ENCODE results near the gene OR6K2.
"Not testable (repeated sequence)": the region's sequence is repeated elsewhere in the genome, so short reads cannot be mapped to it uniquely, and the experiment has no call there.

OR6K2 gene

GRCh38 chr1:158694596-158694995 is 5.9 kb downstream of the OR6K2 start:
- H3K4me3 ChIP-seq (ENCODE audit: control insufficient read depth in 1 of 7, extremely low read depth in 1 of 7, insufficient read depth in 4 of 7, low read depth in 2 of 7, low read length in 6 of 7): no peak overlapping the region
- 100% methylated on average over 1 of the region's 2 CpGs for WGBS (ENCODE audit: insufficient coverage)
- no peaks in the 10 kb centered on the region for H3K4me1 ChIP-seq (ENCODE audit: control extremely low read depth in 1 of 4, control insufficient read depth in 4 of 4, insufficient read depth in 4 of 4, low read length in 3 of 4)
- no peaks in the 10 kb centered on the region for H3K36me3 ChIP-seq (ENCODE audit: control insufficient read depth in 4 of 4, insufficient read depth in 4 of 4, low read length in 3 of 4)
- no peak overlapping the region for H3K27ac ChIP-seq (ENCODE audit: insufficient read depth in 1 of 2, low read depth in 1 of 2, low read length in 2 of 2, poor library complexity in 1 of 2, severe bottlenecking in 2 of 2)
- no peaks in the 10 kb centered on the region for H3K27me3 ChIP-seq (replicated peaks in 2 of 5; ENCODE audit: control insufficient read depth in 4 of 5, insufficient read depth in 5 of 5, low read length in 4 of 5)
- CTCF ChIA-PET: no interaction called here
- POLR2A ChIA-PET: no interaction called here
- DNase-seq: no peak
- H3K9me3 ChIP-seq (ENCODE audit: control extremely low read depth in 1 of 5, control insufficient read depth in 4 of 5, insufficient read depth in 2 of 5, low read depth in 1 of 5, low read length in 4 of 5): no peaks in the 10 kb centered on the region

GRCh38 chr1:158692356-158692755 is 8.1 kb downstream of the OR6K2 start:
- Histone ChIP-seq H3K27ac (ENCODE audit: insufficient read depth in 1 of 2, low read depth in 1 of 2, low read length in 2 of 2, poor library complexity in 1 of 2, severe bottlenecking in 2 of 2) (no peak overlapping the region), H3K4me1 (ENCODE audit: control extremely low read depth in 1 of 4, control insufficient read depth in 4 of 4, insufficient read depth in 4 of 4, low read length in 3 of 4) (no peaks in the 10 kb centered on the region)

GRCh38 chr1:158691907-158692306 is 8.5 kb downstream of the OR6K2 start:
- Histone ChIP-seq H3K36me3 (ENCODE audit: control insufficient read depth in 4 of 4, insufficient read depth in 4 of 4, low read length in 3 of 4) (no peaks in the 10 kb centered on the region), H3K9me3 (ENCODE audit: control extremely low read depth in 1 of 5, control insufficient read depth in 4 of 5, insufficient read depth in 2 of 5, low read depth in 1 of 5, low read length in 4 of 5) (no peaks in the 10 kb centered on the region), H3K27me3 (replicated peaks in 2 of 5; ENCODE audit: control insufficient read depth in 4 of 5, insufficient read depth in 5 of 5, low read length in 4 of 5) (no peaks in the 10 kb centered on the region), H3K27ac (ENCODE audit: insufficient read depth in 1 of 2, low read depth in 1 of 2, low read length in 2 of 2, poor library complexity in 1 of 2, severe bottlenecking in 2 of 2) (no peak overlapping the region), H3K4me1 (ENCODE audit: control extremely low read depth in 1 of 4, control insufficient read depth in 4 of 4, insufficient read depth in 4 of 4, low read length in 3 of 4) (no peaks in the 10 kb centered on the region), H3K4me3 (ENCODE audit: control insufficient read depth in 1 of 7, extremely low read depth in 1 of 7, insufficient read depth in 4 of 7, low read depth in 2 of 7, low read length in 6 of 7) (no peak overlapping the region)
- POLR2A ChIA-PET: no interaction called here
- peak; percentile 8 to 57 (median 28) for DNase-seq
- CTCF ChIA-PET: no interaction called here

More at GRCh38 chr1:158692356-158692755, 8.1 kb downstream of the OR6K2 start:
- Histone ChIP-seq H3K27me3 (replicated peaks in 2 of 5; ENCODE audit: control insufficient read depth in 4 of 5, insufficient read depth in 5 of 5, low read length in 4 of 5) (no peaks in the 10 kb centered on the region), H3K36me3 (ENCODE audit: control insufficient read depth in 4 of 4, insufficient read depth in 4 of 4, low read length in 3 of 4) (no peaks in the 10 kb centered on the region), H3K4me3 (ENCODE audit: control insufficient read depth in 1 of 7, extremely low read depth in 1 of 7, insufficient read depth in 4 of 7, low read depth in 2 of 7, low read length in 6 of 7) (no peak overlapping the region), H3K9me3 (ENCODE audit: control extremely low read depth in 1 of 5, control insufficient read depth in 4 of 5, insufficient read depth in 2 of 5, low read depth in 1 of 5, low read length in 4 of 5) (no peaks in the 10 kb centered on the region)
- POLR2A ChIA-PET: interaction anchor here (0.6 kb wide), 1 partner anchor 82 kb away, joined by 3 read pairs; no protein-coding TSS in a partner anchor
- DNase-seq: no peak
- CTCF ChIA-PET: no interaction called here

- H3K9me3 ChIP-seq (ENCODE audit: control extremely low read depth in 1 of 5, control insufficient read depth in 4 of 5, insufficient read depth in 2 of 5, low read depth in 1 of 5, low read length in 4 of 5); H3K36me3 ChIP-seq (ENCODE audit: control insufficient read depth in 4 of 4, insufficient read depth in 4 of 4, low read length in 3 of 4); H3K4me3 ChIP-seq (ENCODE audit: control insufficient read depth in 1 of 7, extremely low read depth in 1 of 7, insufficient read depth in 4 of 7, low read depth in 2 of 7, low read length in 6 of 7); H3K4me1 ChIP-seq (ENCODE audit: control extremely low read depth in 1 of 4, control insufficient read depth in 4 of 4, insufficient read depth in 4 of 4, low read length in 3 of 4); POLR2A ChIA-PET; CTCF ChIA-PET; H3K27me3 ChIP-seq (replicated peaks in 2 of 5; ENCODE audit: control insufficient read depth in 4 of 5, insufficient read depth in 5 of 5, low read length in 4 of 5); DNase-seq; H3K27ac ChIP-seq (ENCODE audit: insufficient read depth in 1 of 2, low read depth in 1 of 2, low read length in 2 of 2, poor library complexity in 1 of 2, severe bottlenecking in 2 of 2): not testable (repeated sequence)
- no CpG with 5 or more reads among the region's 1 CpG for WGBS (ENCODE audit: insufficient coverage)
These were observed 9.3 kb downstream of the OR6K2 start for GRCh38 chr1:158691149-158691548.

- no peak for DNase-seq
- Histone ChIP-seq H3K27me3 (replicated peaks in 2 of 5; ENCODE audit: control insufficient read depth in 4 of 5, insufficient read depth in 5 of 5, low read length in 4 of 5) (no peaks in the 10 kb centered on the region), H3K36me3 (ENCODE audit: control insufficient read depth in 4 of 4, insufficient read depth in 4 of 4, low read length in 3 of 4) (no peaks in the 10 kb centered on the region), H3K9me3 (ENCODE audit: control extremely low read depth in 1 of 5, control insufficient read depth in 4 of 5, insufficient read depth in 2 of 5, low read depth in 1 of 5, low read length in 4 of 5) (no peaks in the 10 kb centered on the region), H3K27ac (ENCODE audit: insufficient read depth in 1 of 2, low read depth in 1 of 2, low read length in 2 of 2, poor library complexity in 1 of 2, severe bottlenecking in 2 of 2) (no peak overlapping the region), H3K4me3 (ENCODE audit: control insufficient read depth in 1 of 7, extremely low read depth in 1 of 7, insufficient read depth in 4 of 7, low read depth in 2 of 7, low read length in 6 of 7) (no peak overlapping the region), H3K4me1 (ENCODE audit: control extremely low read depth in 1 of 4, control insufficient read depth in 4 of 4, insufficient read depth in 4 of 4, low read length in 3 of 4) (peaks cover 0 to 4% (median 1%) of the 10 kb centered on the region in 4 experiments)
- CTCF ChIA-PET: no interaction called here
- POLR2A ChIA-PET: no interaction called here
These were observed 10.6 kb downstream of the OR6K2 start for GRCh38 chr1:158689875-158690274.

- no peaks in the 10 kb centered on the region for H3K36me3 ChIP-seq (ENCODE audit: control insufficient read depth in 4 of 4, insufficient read depth in 4 of 4, low read length in 3 of 4)
- ChIA-PET POLR2A (no interaction called here), CTCF (no interaction called here)
- H3K4me3 ChIP-seq (ENCODE audit: control insufficient read depth in 1 of 7, extremely low read depth in 1 of 7, insufficient read depth in 4 of 7, low read depth in 2 of 7, low read length in 6 of 7): no peak overlapping the region
- no peak overlapping the region for H3K27ac ChIP-seq (ENCODE audit: insufficient read depth in 1 of 2, low read depth in 1 of 2, low read length in 2 of 2, poor library complexity in 1 of 2, severe bottlenecking in 2 of 2)
- no peaks in the 10 kb centered on the region for H3K27me3 ChIP-seq (replicated peaks in 2 of 5; ENCODE audit: control insufficient read depth in 4 of 5, insufficient read depth in 5 of 5, low read length in 4 of 5)
- peak; percentile 11 to 56 (median 28) for DNase-seq
- WGBS (ENCODE audit: insufficient coverage): no CpG with 5 or more reads among the region's 1 CpG
- H3K9me3 ChIP-seq (ENCODE audit: control extremely low read depth in 1 of 5, control insufficient read depth in 4 of 5, insufficient read depth in 2 of 5, low read depth in 1 of 5, low read length in 4 of 5): no peaks in the 10 kb centered on the region
- peaks cover 0 to 4% (median 1%) of the 10 kb centered on the region in 4 experiments for H3K4me1 ChIP-seq (ENCODE audit: control extremely low read depth in 1 of 4, control insufficient read depth in 4 of 4, insufficient read depth in 4 of 4, low read length in 3 of 4)
These were observed 11.3 kb downstream of the OR6K2 start for GRCh38 chr1:158689110-158689509.

GRCh38 chr1:158688343-158688742 is 12.1 kb downstream of the OR6K2 start:
- CTCF ChIA-PET; H3K27ac ChIP-seq (ENCODE audit: insufficient read depth in 1 of 2, low read depth in 1 of 2, low read length in 2 of 2, poor library complexity in 1 of 2, severe bottlenecking in 2 of 2); H3K27me3 ChIP-seq (replicated peaks in 2 of 5; ENCODE audit: control insufficient read depth in 4 of 5, insufficient read depth in 5 of 5, low read length in 4 of 5); H3K9me3 ChIP-seq (ENCODE audit: control extremely low read depth in 1 of 5, control insufficient read depth in 4 of 5, insufficient read depth in 2 of 5, low read depth in 1 of 5, low read length in 4 of 5); DNase-seq; H3K4me3 ChIP-seq (ENCODE audit: control insufficient read depth in 1 of 7, extremely low read depth in 1 of 7, insufficient read depth in 4 of 7, low read depth in 2 of 7, low read length in 6 of 7); H3K4me1 ChIP-seq (ENCODE audit: control extremely low read depth in 1 of 4, control insufficient read depth in 4 of 4, insufficient read depth in 4 of 4, low read length in 3 of 4); POLR2A ChIA-PET; H3K36me3 ChIP-seq (ENCODE audit: control insufficient read depth in 4 of 4, insufficient read depth in 4 of 4, low read length in 3 of 4): not testable (repeated sequence)
- WGBS (ENCODE audit: insufficient coverage): no CpG with 5 or more reads among the region's 1 CpG

- ChIA-PET POLR2A (no interaction called here), CTCF (no interaction called here)
These were observed 13.4 kb downstream of the OR6K2 start for GRCh38 chr1:158687037-158687436.

More at GRCh38 chr1:158687037-158687436, 13.4 kb downstream of the OR6K2 start:
- Histone ChIP-seq H3K4me1 (ENCODE audit: control extremely low read depth in 1 of 4, control insufficient read depth in 4 of 4, insufficient read depth in 4 of 4, low read length in 3 of 4) (peaks cover 0 to 4% (median 1%) of the 10 kb centered on the region in 4 experiments), H3K27ac (ENCODE audit: insufficient read depth in 1 of 2, low read depth in 1 of 2, low read length in 2 of 2, poor library complexity in 1 of 2, severe bottlenecking in 2 of 2) (peak overlapping the region in 1 of 2 experiments; percentile 70), H3K27me3 (replicated peaks in 2 of 5; ENCODE audit: control insufficient read depth in 4 of 5, insufficient read depth in 5 of 5, low read length in 4 of 5) (no peaks in the 10 kb centered on the region), H3K36me3 (ENCODE audit: control insufficient read depth in 4 of 4, insufficient read depth in 4 of 4, low read length in 3 of 4) (no peaks in the 10 kb centered on the region), H3K9me3 (ENCODE audit: control extremely low read depth in 1 of 5, control insufficient read depth in 4 of 5, insufficient read depth in 2 of 5, low read depth in 1 of 5, low read length in 4 of 5) (no peaks in the 10 kb centered on the region), H3K4me3 (ENCODE audit: control insufficient read depth in 1 of 7, extremely low read depth in 1 of 7, insufficient read depth in 4 of 7, low read depth in 2 of 7, low read length in 6 of 7) (no peak overlapping the region)
- no peak for DNase-seq
